Measurements from ENCODE around the gene HSPB9. TPM values are rescaled to one million over a fixed set of nuclear protein-coding genes. Genes with fewer than 3 reads are reported as not detected.

HSPB9 gene
- total and polyA plus RNA-seq, 2 of the 8 experiments (the other 6 are each of a cell fraction or from before 2014, with no cell fraction given) = 0.27 to 0.30 TPM

DNA sequence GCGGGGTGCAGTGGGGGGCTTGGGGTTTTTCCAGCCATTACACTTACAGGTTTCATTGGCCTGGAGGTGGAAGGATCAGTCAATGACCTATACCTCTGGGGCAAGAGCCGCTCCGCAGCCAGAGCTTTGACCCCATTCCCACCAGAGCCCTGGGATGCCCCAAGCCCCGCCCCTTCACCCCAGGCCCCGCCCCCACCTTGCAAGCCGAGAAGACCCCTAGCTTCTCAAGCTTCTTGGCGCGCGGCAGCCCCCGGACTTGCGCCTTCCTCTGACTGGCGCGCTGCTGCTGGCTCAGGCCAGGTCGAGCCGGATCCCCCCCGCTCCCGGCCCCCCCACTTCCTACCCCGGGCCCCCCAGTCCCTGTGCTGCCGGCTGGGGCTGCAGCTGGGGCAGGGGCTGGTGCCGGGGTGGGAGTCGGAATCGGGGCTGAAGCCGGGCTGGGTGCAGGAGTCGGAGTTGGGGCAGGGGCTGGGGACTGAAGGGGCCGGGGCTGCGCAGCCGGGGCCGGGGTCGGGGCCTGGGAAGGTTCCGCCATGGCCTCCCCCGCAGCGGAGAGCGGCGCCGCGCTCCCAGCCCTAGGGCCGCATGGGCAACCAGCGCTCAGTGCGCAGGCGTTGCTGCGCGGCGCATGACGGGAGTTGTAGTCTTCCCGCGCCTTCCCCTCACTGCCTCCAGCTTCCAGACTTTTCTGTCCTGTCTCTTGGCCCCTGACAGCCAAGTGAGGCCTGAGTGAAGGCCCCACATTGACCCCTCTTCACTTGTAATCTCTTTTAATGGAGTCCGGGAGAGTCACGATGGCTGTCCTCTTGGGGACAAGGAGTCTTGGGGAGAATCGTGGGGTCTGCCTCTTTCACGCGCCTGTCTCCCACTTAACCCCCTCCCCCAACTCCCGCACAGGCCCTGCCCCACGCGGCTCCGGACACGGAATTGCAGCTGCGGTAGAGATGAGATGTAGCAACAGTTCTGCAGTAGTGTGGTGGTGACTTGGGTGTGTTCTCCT lies 1.5 kb upstream of the HSPB9 start, which contains the start of gene KAT2A (continued):
- TF ChIP-seq SP1 (IDR thresholded peaks at IDR 0.05; ENCODE audit: low read depth, low read length) (no peak), SIX5 (IDR thresholded peaks at IDR 0.05; ENCODE audit: low read depth, low read length) (peak; percentile 70), SP2 (IDR thresholded peaks at IDR 0.05; ENCODE audit: low read length) (no peak), GTF2F1 (IDR thresholded peaks at IDR 0.05; ENCODE audit: borderline replicate concordance, low read depth, low read length) (no peak), SP4 (IDR thresholded peaks at IDR 0.05; ENCODE audit: low read length) (no peak), MAFK (IDR thresholded peaks at IDR 0.05; ENCODE audit: low read depth, low read length) (no peak), SUZ12 (IDR thresholded peaks at IDR 0.05; ENCODE audit: low read length) (no peak), TAF1 (IDR thresholded peaks at IDR 0.05; ENCODE audit: low read depth, low read length) (peak; percentile 66), PHF8 (conservative IDR thresholded peaks at IDR 0.05; ENCODE audit: low read depth, low read length) (peak; percentile 74), RNF2 (IDR thresholded peaks at IDR 0.05; ENCODE audit: borderline replicate concordance, low read depth, low read length, missing control alignments, poor library complexity, severe bottlenecking) (no peak), CBX5 (IDR thresholded peaks at IDR 0.05; ENCODE audit: low read depth, low read length) (no peak), TEAD4 (IDR thresholded peaks at IDR 0.05; ENCODE audit: low read depth, low read length) (no peak), NANOG (IDR thresholded peaks at IDR 0.05; ENCODE audit: insufficient read depth, low read depth, low read length, poor library complexity, severe bottlenecking) (no peak), EGR1 (IDR thresholded peaks at IDR 0.05; ENCODE audit: borderline replicate concordance, low read depth, low read length) (no peak), JUND (IDR thresholded peaks at IDR 0.05; ENCODE audit: low read length) (no peak), POU5F1 (IDR thresholded peaks at IDR 0.05; ENCODE audit: low read depth, low read length) (no peak), USF2 (IDR thresholded peaks at IDR 0.05; ENCODE audit: low read length) (no peak), SIN3A (conservative IDR thresholded peaks at IDR 0.05 in 1 of 2, IDR thresholded peaks at IDR 0.05 in 1 of 2; ENCODE audit: low read depth in 1 of 2, low read length in 2 of 2) (peak; percentile 26 to 86; a peak in 2 of 4 replicates), CBX8 (IDR thresholded peaks at IDR 0.05; ENCODE audit: borderline replicate concordance, low read depth, low read length) (no peak)
- TF ChIP-seq, protein P1, sequence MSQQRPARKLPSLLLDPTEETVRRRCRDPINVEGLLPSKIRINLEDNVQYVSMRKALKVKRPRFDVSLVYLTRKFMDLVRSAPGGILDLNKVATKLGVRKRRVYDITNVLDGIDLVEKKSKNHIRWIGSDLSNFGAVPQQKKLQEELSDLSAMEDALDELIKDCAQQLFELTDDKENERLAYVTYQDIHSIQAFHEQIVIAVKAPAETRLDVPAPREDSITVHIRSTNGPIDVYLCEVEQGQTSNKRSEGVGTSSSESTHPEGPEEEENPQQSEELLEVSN (IDR thresholded peaks at IDR 0.05) = peak; percentile 33; the same call in 1 of the 2 replicates
- TF ChIP-seq, protein P2, sequence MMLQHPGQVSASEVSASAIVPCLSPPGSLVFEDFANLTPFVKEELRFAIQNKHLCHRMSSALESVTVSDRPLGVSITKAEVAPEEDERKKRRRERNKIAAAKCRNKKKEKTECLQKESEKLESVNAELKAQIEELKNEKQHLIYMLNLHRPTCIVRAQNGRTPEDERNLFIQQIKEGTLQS (IDR thresholded peaks at IDR 0.05; ENCODE audit: insufficient read depth, low read depth, low read length) = no peak

All from H1 (cell line).